ENCODE results near the gene CCDC181.

CCDC181 gene

GRCh38 chr1:169383449-169383848 lies 43.8 kb downstream of the CCDC181 start:
- Histone ChIP-seq H3K9me3 (ENCODE audit: insufficient read depth, low read length) (no peaks in the 10 kb centered on the region), H3K27me3 (ENCODE audit: low read depth, low read length) (no peaks in the 10 kb centered on the region), H3K4me1 (ENCODE audit: low read length) (no peaks in the 10 kb centered on the region), H3K4me3 (ENCODE audit: low read length) (no peak overlapping the region), H3K27ac (ENCODE audit: low read length) (no peak overlapping the region), H3K4me2 (ENCODE audit: low read length) (no peak overlapping the region), H2AFZ (ENCODE audit: low read depth, low read length) (no peak overlapping the region), H4K20me1 (ENCODE audit: insufficient read depth, low read length) (no peaks in the 10 kb centered on the region), H3K79me2 (ENCODE audit: low read length) (no peaks in the 10 kb centered on the region), H3K9ac (ENCODE audit: low read length) (no peak overlapping the region), H3K36me3 (replicated peaks; ENCODE audit: low read depth, low read length) (peaks cover 22% of the 10 kb centered on the region)
- TF ChIP-seq EZH2phosphoT487 (IDR thresholded peaks at IDR 0.05; ENCODE audit: low read depth) (no peak), CTCF (IDR thresholded peaks at IDR 0.05; ENCODE audit: low read depth, low read length) (no peak)

GRCh38 chr1:169381162-169381561 lies 46.1 kb downstream of the CCDC181 start:
- no peaks in the 10 kb centered on the region for H3K27me3 ChIP-seq (ENCODE audit: low read depth, low read length)
- no peaks in the 10 kb centered on the region for H3K9me3 ChIP-seq (ENCODE audit: insufficient read depth, low read length)
- TF ChIP-seq CTCF (IDR thresholded peaks at IDR 0.05; ENCODE audit: low read depth, low read length) (no peak), EZH2phosphoT487 (IDR thresholded peaks at IDR 0.05; ENCODE audit: low read depth) (no peak)
- no peak overlapping the region for H3K9ac ChIP-seq (ENCODE audit: low read length)
- no peaks in the 10 kb centered on the region for H3K79me2 ChIP-seq (ENCODE audit: low read length)
- no peak overlapping the region for H3K27ac ChIP-seq (ENCODE audit: low read length)
- no peaks in the 10 kb centered on the region for H3K4me1 ChIP-seq (ENCODE audit: low read length)
- no peak overlapping the region for H2AFZ ChIP-seq (ENCODE audit: low read depth, low read length)
- H3K4me3 ChIP-seq (ENCODE audit: low read length), result no peak overlapping the region
- H3K36me3 ChIP-seq (replicated peaks; ENCODE audit: low read depth, low read length), result peaks cover 17% of the 10 kb centered on the region
- no peaks in the 10 kb centered on the region for H4K20me1 ChIP-seq (ENCODE audit: insufficient read depth, low read length)
- no peak overlapping the region for H3K4me2 ChIP-seq (ENCODE audit: low read length)

GRCh38 chr1:169371404-169371803 lies 55.9 kb downstream of the CCDC181 start:
- Histone ChIP-seq H3K9ac (ENCODE audit: low read length) (no peak overlapping the region), H3K27me3 (ENCODE audit: low read depth, low read length) (no peaks in the 10 kb centered on the region), H3K9me3 (ENCODE audit: insufficient read depth, low read length) (no peaks in the 10 kb centered on the region), H3K4me2 (ENCODE audit: low read length) (no peak overlapping the region), H4K20me1 (ENCODE audit: insufficient read depth, low read length) (no peaks in the 10 kb centered on the region), H3K4me3 (ENCODE audit: low read length) (no peak overlapping the region), H3K79me2 (ENCODE audit: low read length) (peaks cover 9% of the 10 kb centered on the region), H3K4me1 (ENCODE audit: low read length) (peaks cover 21% of the 10 kb centered on the region), H3K27ac (ENCODE audit: low read length) (no peak overlapping the region), H3K36me3 (replicated peaks; ENCODE audit: low read depth, low read length) (peaks cover 10% of the 10 kb centered on the region), H2AFZ (ENCODE audit: low read depth, low read length) (no peak overlapping the region)
- TF ChIP-seq CTCF (IDR thresholded peaks at IDR 0.05; ENCODE audit: low read depth, low read length) (no peak), EZH2phosphoT487 (IDR thresholded peaks at IDR 0.05; ENCODE audit: low read depth) (no peak)

GRCh38 chr1:169368406-169368769 lies 58.9 kb downstream of the CCDC181 start:
- Histone ChIP-seq H3K27me3 (ENCODE audit: low read depth, low read length) (no peaks in the 10 kb centered on the region), H3K4me3 (ENCODE audit: low read length) (peak overlapping the region; percentile 84), H3K27ac (ENCODE audit: low read length) (peak overlapping the region; percentile 77), H3K79me2 (ENCODE audit: low read length) (peaks cover 9% of the 10 kb centered on the region), H3K9me3 (ENCODE audit: insufficient read depth, low read length) (peaks cover 4% of the 10 kb centered on the region; the same call in 1 of the 2 replicates), H4K20me1 (ENCODE audit: insufficient read depth, low read length) (no peaks in the 10 kb centered on the region), H3K4me2 (ENCODE audit: low read length) (peak overlapping the region; percentile 75), H3K4me1 (ENCODE audit: low read length) (peaks cover 27% of the 10 kb centered on the region), H2AFZ (ENCODE audit: low read depth, low read length) (peak overlapping the region; percentile 97), H3K9ac (ENCODE audit: low read length) (peak overlapping the region; percentile 75), H3K36me3 (replicated peaks; ENCODE audit: low read depth, low read length) (peaks cover 23% of the 10 kb centered on the region)
- TF ChIP-seq CTCF (IDR thresholded peaks at IDR 0.05; ENCODE audit: low read depth, low read length) (no peak), EZH2phosphoT487 (IDR thresholded peaks at IDR 0.05; ENCODE audit: low read depth) (no peak)

Measured in OCI-LY3 (cell line).